PC-3 (cell line): ENCODE measurements around the gene SFT2D2.
"Not testable (repeated sequence)": the region's sequence is repeated elsewhere in the genome, so short reads cannot be mapped to it uniquely, and the experiment has no call there.

ENCODE experiments used
- CTCF ChIP-seq: fragments of 300-600 bp; sonication (generic); conservative IDR thresholded peaks from 2 replicates; pipeline ENCODE4 v1.5.1; 2017; ENCODE audit warnings: antibody characterized with exemption, low read depth, mild to moderate bottlenecking, low read length
- EZH2 ChIP-seq: fragments of 300-600 bp; sonication (generic); IDR thresholded peaks from one replicate; pipeline ENCODE4 v1.6.1; 2017; ENCODE audit warnings: antibody characterized with exemption, mild to moderate bottlenecking, low read length; ENCODE audit not compliant: unreplicated experiment

DNA sequence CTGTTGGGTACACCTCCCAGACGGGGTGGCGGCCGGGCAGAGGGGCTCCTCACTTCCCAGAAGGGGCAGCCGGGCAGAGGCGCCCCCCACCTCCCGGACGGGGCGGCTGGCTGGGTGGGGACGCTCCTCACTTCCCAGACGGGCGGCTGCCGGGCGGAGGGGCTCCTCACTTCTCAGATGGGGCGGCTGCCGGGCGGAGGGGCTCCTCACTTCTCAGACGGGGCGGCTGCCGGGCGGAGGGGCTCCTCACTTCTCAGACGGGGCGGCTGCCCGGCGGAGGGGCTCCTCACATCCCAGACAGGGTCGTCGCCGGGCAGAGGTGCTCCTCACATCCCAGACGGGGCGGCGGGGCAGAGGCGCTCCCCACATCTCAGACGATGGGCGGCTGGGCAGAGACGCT is 18.1 kb upstream of the SFT2D2 start:
- TF ChIP-seq CTCF, EZH2: not testable (repeated sequence)
